Mesodermal cell (in vitro differentiated cells): ENCODE data around the gene ARL15.

Experiments
- H3K27ac ChIP-seq: 2 replicates; pipeline ENCODE4 v1.7.0; 2013; ENCODE audit warnings: mild to moderate bottlenecking, low read depth, low read length, moderate library complexity; ENCODE audit not compliant: severe bottlenecking
- H3K36me3 ChIP-seq: 2 replicates; pipeline ENCODE4 v1.7.1; 2013; ENCODE audit warnings: mild to moderate bottlenecking, low read length, moderate library complexity; ENCODE audit not compliant: control insufficient read depth, insufficient read depth
- H3K4me1 ChIP-seq: one replicate; pipeline ENCODE4 v1.7.1; 2013; ENCODE audit warnings: mild to moderate bottlenecking, low read length; ENCODE audit not compliant: insufficient read depth, control insufficient read depth, poor library complexity, severe bottlenecking
- H3K4me3 ChIP-seq: 2 replicates; pipeline ENCODE4 v1.7.0; 2013; ENCODE audit warnings: low read length, control low read depth, mild to moderate bottlenecking; ENCODE audit not compliant: insufficient read depth, poor library complexity, severe bottlenecking; ENCODE audit errors: extremely low read depth
- H3K9me3 ChIP-seq: 2 replicates; pipeline ENCODE4 v1.7.1; 2013; ENCODE audit warnings: mild to moderate bottlenecking, low read length, moderate library complexity; ENCODE audit not compliant: control insufficient read depth
- WGBS, 2 experiments: methylation state at CpG; one replicate each; pipeline ENCODE4 v1.1.5; 2013; ENCODE audit warnings: missing lambda C conversion rate in 2 of 2; ENCODE audit not compliant: insufficient coverage in 2 of 2; 5-methylcytosine and 5-hydroxymethylcytosine counted together

ARL15 gene

DNA sequence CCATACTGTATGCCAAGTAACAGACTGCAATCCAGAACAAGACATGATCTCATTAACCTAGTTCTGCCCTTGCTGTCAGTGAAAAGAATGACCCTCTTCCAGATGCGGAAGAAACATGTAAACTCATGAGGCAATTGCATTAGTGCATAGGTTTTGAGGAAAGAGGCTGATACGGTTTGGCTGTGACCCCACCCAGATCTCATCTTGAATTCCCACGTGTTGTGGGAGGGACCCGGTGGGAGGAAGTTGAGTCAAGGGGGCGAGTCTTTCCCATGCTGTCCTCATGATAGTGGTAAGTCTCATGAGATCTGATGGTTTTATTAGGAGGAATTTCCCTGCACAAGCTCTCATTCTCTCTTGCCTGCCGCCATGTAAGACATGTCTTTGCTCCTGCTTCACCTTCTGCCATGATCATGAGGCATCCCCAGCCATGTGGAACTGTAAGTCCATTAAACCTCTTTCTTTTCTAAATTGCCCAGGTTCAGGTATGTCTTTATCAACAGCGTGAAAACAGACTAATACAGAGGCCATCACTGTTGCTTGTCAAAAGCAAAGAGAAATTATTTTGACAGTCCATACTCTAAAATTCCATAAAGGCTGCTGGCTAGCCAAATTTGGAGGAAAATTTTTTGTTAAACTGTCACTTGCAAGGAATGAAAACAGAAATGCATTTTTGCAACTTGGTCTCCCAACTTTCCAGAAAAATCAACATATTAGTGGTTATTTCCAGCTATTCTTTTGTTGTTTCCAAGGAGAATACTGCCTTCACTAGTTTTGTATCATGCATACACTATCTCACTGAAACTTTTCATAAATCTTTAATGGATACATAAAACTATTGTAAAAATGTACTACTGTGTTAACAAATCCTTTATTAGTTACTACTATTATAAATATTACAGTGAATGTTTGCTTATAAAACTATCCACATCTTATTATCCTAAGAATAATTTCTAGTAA, 3.2 kb upstream of the ARL15 start:
- no peak overlapping the region for H3K4me3 ChIP-seq
- WGBS, 2 experiments, result 88 to 100% methylated on average over 2 to 6 of the region's 7 CpGs
- no peaks in the 10 kb centered on the region for H3K9me3 ChIP-seq
- H3K36me3 ChIP-seq, result no peaks in the 10 kb centered on the region
- no peaks in the 10 kb centered on the region for H3K4me1 ChIP-seq
- no peak overlapping the region for H3K27ac ChIP-seq

DNA sequence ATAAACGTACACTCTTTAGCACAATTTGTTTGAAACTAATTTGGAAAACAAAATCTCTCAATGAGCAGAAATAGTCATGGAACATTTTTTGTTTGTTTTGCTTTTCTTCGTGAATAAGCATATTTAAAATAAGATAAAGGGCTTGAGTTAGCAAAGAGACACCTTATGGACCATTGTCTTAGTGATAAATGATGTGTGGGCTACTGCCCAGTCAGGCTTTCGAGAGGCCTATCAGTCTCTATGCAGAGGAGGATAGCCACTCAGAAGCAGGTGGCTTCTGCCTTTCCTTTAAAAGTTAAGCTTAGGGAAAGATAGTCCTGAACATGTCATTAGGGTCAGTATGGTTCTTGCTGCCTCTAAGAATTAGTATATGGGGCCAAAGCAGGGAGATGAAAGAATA, 2.1 kb upstream of the ARL15 start:
- H3K36me3 ChIP-seq, result no peaks in the 10 kb centered on the region
- H3K9me3 ChIP-seq, result no peaks in the 10 kb centered on the region
- H3K27ac ChIP-seq, result no peak overlapping the region
- H3K4me1 ChIP-seq, result no peaks in the 10 kb centered on the region
- no peak overlapping the region for H3K4me3 ChIP-seq
- 76 to 88% methylated on average over 2 to 3 of the region's 3 CpGs for WGBS, 2 experiments

DNA sequence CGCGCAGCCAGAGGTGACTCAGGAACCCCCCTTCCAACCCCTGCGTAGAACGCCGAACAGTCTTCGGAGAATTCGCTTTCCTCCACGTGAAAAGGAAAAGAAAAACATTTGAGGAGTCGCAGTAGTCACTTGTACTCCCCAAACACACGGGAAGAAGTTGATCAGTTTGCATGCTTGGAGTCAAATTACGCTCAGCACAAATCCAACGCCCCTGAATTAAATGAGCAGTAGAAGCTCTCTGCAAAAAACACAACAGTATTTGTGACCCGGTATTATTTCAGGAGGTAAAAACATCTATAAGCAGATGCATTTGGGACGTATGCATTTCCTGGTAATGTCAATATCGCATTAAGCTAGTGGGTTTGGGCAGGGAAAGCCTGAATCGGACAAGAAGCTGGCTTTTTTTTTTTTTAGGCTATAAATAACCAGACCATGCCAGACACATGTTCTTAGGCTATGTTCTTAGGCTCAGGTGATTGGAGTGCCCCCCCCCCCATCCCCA, 854 bp upstream of the ARL15 start:
- no peaks in the 10 kb centered on the region for H3K36me3 ChIP-seq
- H3K4me3 ChIP-seq, result peak overlapping the region; percentile 85
- peak overlapping the region; percentile 63 for H3K27ac ChIP-seq
- 0 to 3% methylated on average over 7 to 8 of the region's 16 CpGs for WGBS, 2 experiments
- no peaks in the 10 kb centered on the region for H3K9me3 ChIP-seq
- H3K4me1 ChIP-seq, result no peaks in the 10 kb centered on the region

DNA sequence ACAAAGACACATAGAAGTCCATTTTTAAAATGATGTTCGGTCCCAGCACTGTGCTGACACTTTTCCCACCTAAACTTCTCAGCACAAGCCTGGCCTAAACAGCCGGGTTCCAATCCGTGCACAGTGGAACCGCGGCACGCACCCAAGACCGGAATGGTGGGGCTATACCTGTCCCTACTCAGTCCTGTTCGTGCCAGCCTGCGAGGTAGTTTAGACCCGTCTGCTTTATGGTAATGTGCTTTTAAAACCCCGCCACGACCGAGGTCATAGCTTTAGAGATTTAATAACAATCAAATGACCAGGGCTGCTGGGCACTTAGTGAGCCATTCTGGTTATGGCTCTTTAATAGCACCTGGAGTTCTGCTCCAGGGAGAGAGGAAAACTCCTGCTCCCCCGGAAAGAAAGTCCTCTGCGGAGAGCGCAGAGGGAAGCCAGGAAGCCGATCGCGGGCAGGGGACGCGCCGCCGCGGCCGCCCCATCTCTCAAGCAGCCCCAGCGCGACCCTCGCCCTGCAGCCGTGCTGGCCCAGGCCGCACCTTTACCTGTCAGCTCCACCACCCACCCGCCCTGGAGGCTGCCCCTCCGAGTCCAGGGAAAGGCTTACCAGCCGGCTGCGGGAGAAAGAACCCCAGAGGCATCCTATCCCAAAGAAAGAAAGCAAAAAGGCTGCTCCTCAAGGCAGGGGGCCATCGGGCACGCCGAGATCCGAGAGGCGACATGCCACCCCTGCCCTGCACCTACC, 511 bp downstream of the ARL15 start:
- no peaks in the 10 kb centered on the region for H3K36me3 ChIP-seq
- peak overlapping the region; percentile 85 for H3K4me3 ChIP-seq
- H3K4me1 ChIP-seq, result no peaks in the 10 kb centered on the region
- no peaks in the 10 kb centered on the region for H3K9me3 ChIP-seq
- WGBS, 2 experiments, result 1 to 2% methylated on average over 18 to 31 of the region's 39 CpGs
- H3K27ac ChIP-seq, result peak overlapping the region; percentile 63

DNA sequence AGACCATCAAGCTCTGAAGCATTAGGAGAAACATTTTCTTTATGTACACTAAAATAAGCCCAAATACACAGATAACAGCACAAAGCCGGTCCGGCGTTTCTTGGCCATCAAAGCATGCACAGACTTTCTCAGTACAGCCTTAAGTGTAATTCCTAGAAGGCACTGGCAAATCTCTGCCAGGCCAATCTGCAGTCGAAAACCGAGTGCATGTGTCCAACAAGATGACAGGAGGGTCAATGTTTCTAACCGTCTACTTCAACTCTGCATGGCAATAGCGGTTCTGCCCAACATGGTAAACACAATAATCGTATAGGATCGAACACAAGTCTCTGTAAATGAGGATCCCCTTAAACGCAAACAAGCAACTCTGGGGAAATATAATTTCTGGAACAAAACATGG, 1.1 kb downstream of the ARL15 start:
- no peaks in the 10 kb centered on the region for H3K36me3 ChIP-seq
- H3K9me3 ChIP-seq, result no peaks in the 10 kb centered on the region
- peak overlapping the region; percentile 85 for H3K4me3 ChIP-seq
- WGBS, 2 experiments, result 22 to 26% methylated on average over 9 to 10 of the region's 10 CpGs
- no peaks in the 10 kb centered on the region for H3K4me1 ChIP-seq
- H3K27ac ChIP-seq, result no peak overlapping the region

DNA sequence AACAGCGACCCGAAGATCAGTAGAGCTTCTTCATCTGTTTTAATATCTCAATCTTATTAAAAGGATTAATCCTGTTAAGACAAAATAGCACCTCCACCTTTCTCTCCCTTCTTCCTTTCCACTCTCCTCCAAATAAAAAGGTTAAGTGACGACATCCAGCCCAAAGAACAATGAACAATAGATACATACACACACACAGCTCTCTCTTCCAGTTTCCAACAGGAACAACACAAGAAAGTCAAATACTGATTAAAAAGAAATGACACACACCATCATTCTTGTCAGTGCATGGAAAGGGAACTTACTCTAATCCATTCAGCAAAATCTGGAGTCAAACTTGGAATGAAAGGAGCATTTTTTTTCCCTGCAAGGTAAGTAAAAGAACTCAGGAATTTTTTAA, 2.8 kb downstream of the ARL15 start:
- no peaks in the 10 kb centered on the region for H3K4me1 ChIP-seq
- WGBS, 2 experiments, result 100% methylated on average over 1 to 3 of the region's 3 CpGs
- no peaks in the 10 kb centered on the region for H3K9me3 ChIP-seq
- H3K27ac ChIP-seq, result no peak overlapping the region
- H3K36me3 ChIP-seq, result no peaks in the 10 kb centered on the region
- H3K4me3 ChIP-seq, result no peak overlapping the region

DNA sequence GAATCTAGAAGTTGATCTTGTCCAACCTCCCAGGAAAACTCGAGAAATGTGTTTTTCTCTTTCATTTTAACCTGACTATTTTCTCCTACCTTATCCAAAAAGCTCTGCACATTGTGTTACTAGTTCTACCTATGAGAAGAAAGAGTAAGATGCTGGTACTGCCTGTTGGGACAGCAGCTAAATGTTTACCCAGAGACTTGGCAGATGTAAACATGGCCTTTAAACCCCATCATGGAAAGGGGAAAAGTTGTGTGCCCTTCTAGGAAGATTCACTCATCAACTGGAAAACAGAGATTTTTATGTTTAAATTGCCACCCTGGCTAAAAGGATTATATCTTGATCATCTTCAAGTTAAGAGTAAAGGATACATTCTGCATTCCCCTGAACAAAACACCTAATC, 3.5 kb downstream of the ARL15 start:
- Histone ChIP-seq H3K9me3 (no peaks in the 10 kb centered on the region), H3K36me3 (no peaks in the 10 kb centered on the region), H3K4me1 (no peaks in the 10 kb centered on the region), H3K4me3 (no peak overlapping the region), H3K27ac (no peak overlapping the region)
- 100% methylated on average over 1 of the region's 1 CpG; no CpG with 5 or more reads in 1 of the 2 experiments for WGBS, 2 experiments

DNA sequence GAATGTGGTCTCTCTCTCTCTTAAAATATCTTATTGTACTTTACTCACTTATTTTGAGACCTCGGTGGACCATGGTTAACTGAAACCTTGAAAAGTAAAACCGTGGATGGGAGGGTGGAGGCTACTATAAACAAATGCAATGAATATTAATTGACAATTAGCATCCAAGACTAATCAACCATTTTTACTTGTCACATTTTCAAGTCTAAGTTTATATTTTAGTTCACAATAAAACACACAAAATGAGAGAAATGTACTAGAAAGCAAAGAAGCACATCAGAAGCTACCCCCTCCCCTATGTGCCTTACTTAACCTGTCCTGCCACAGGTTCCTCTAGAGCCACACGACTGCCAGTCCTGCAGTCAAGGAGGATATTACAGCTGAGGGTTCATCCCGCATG, 4.6 kb downstream of the ARL15 start:
- H3K4me3 ChIP-seq, result no peak overlapping the region
- no peaks in the 10 kb centered on the region for H3K4me1 ChIP-seq
- no peak overlapping the region for H3K27ac ChIP-seq
- H3K9me3 ChIP-seq, result no peaks in the 10 kb centered on the region
- 80% methylated on average over 2 of the region's 4 CpGs; no CpG with 5 or more reads in 1 of the 2 experiments for WGBS, 2 experiments
- H3K36me3 ChIP-seq, result no peaks in the 10 kb centered on the region

DNA sequence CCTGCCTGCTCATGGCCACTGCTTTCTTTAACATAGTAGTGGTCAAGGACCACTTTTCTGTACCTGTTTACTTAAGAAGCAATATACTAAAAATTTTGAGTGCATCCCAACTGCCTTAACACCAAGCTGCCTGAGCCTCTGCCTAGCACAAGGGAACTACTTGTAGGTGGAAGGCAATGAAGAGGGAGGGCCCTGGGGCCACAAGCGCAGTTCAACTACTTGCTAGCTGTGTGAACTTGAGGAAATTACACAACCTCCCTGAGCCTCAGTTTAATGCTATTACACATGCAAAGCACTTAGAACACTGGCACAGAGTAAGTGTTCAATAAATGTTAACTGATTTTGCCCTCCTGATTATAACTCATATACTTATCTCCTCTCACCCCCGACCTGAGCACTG, 6.3 kb downstream of the ARL15 start:
- H3K4me3 ChIP-seq, result no peak overlapping the region
- no peaks in the 10 kb centered on the region for H3K4me1 ChIP-seq
- no peaks in the 10 kb centered on the region for H3K36me3 ChIP-seq
- WGBS, 2 experiments, result 80 to 94% methylated on average over 1 to 2 of the region's 2 CpGs
- H3K27ac ChIP-seq, result no peak overlapping the region
- H3K9me3 ChIP-seq, result no peaks in the 10 kb centered on the region

DNA sequence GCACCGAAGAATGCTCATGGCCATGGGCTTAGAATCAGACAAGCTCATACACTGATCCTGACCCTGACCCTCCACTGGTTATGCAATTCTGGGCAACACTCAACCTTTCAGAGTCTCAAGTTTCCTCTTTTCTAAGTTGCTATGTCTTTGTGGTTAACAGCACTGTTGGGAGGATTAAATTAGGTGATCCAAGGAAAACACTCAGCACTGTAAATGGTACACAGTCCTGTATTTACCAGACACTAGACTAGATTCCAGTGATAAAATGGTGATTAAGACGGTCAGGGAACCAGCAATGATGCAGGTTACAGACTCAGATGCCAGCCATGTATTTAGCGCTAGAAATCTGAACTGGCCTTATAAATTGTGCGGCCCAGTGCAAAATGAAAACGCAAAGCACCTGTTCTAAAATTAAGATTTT, 8.1 kb downstream of the ARL15 start:
- H3K9me3 ChIP-seq, result no peaks in the 10 kb centered on the region
- no peaks in the 10 kb centered on the region for H3K4me1 ChIP-seq
- no peak overlapping the region for H3K27ac ChIP-seq
- no peak overlapping the region for H3K4me3 ChIP-seq
- no peaks in the 10 kb centered on the region for H3K36me3 ChIP-seq
- 89 to 100% methylated on average over 3 to 4 of the region's 5 CpGs for WGBS, 2 experiments
